GM21381 (cell line): ENCODE results near the gene JPH4.

ENCODE experiments used
- ATAC-seq: cut with Tn5 transposase; IDR thresholded peaks from one replicate; pipeline ENCODE4 v1.9.1; 2021; ENCODE audit warnings: mild to moderate bottlenecking, moderate library complexity; ENCODE audit not compliant: unreplicated experiment

JPH4 gene

GRCh38 chr14:23532658-23533057 lies 45.9 kb downstream of the JPH4 start:
- ATAC-seq, result no peak

- ATAC-seq, result no peak
Measured at GRCh38 chr14:23531391-23531790, 47.2 kb downstream of the JPH4 start.

GRCh38 chr14:23530375-23531055 lies 48.1 kb downstream of the JPH4 start:
- no peak for ATAC-seq

GRCh38 chr14:23529016-23529415 lies 49.6 kb downstream of the JPH4 start:
- ATAC-seq, result no peak

- ATAC-seq, result no peak
Measured at GRCh38 chr14:23528555-23528954, 50.0 kb downstream of the JPH4 start.

- no peak for ATAC-seq
Measured at GRCh38 chr14:23525611-23526010, 53.0 kb downstream of the JPH4 start.

- no peak for ATAC-seq
Measured at GRCh38 chr14:23524954-23525353, 53.6 kb downstream of the JPH4 start.

- ATAC-seq, result no peak
Measured at GRCh38 chr14:23523229-23524016, 55.2 kb downstream of the JPH4 start.

GRCh38 chr14:23522643-23523198 lies 55.9 kb downstream of the JPH4 start:
- no peak for ATAC-seq

- no peak for ATAC-seq
Measured at GRCh38 chr14:23521785-23522640, 56.6 kb downstream of the JPH4 start.

GRCh38 chr14:23520899-23521533 lies 57.6 kb downstream of the JPH4 start:
- ATAC-seq, result no peak

GRCh38 chr14:23518709-23519108 lies 59.9 kb downstream of the JPH4 start:
- ATAC-seq, result no peak
